ENCODE results near the gene FGGY.
"Not testable (repeated sequence)": the region's sequence is repeated elsewhere in the genome, so short reads cannot be mapped to it uniquely, and the experiment has no call there.

DNA sequence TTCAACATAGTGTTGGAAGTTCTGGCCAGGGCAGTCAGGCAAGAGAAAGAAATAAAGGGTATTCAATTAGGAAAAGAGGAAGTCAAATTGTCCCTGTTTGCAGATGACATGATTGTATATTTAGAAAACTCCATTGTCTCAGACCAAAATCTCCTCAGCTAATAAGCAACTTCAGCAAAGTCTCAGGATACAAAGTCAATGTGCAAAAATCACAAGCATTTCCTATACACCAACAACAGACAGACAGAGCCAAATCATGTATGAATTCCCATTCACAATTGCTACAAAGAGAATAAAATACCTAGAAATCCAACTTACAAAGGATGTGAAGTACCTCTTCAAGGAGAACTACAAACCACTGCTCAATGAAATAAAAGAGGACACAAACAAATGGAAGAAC, 168.6 kb downstream of the FGGY start:
- not testable (repeated sequence) for TF ChIP-seq CTCF (tag by site-specific recombination; IDR thresholded peaks at IDR 0.05); ZNF174 (tag by site-specific recombination; IDR thresholded peaks at IDR 0.05); ZBTB8A (tag by site-specific recombination; IDR thresholded peaks at IDR 0.05); KLF16 (tag by site-specific recombination; IDR thresholded peaks at IDR 0.05); ZNF19 (tag by site-specific recombination; IDR thresholded peaks at IDR 0.05; ENCODE audit: low read depth); TCF7L2 (IDR thresholded peaks at IDR 0.05; ENCODE audit: borderline replicate concordance, low read depth, low read length); ZNF280D (tag by site-specific recombination; IDR thresholded peaks at IDR 0.05)
- TF ChIP-seq, protein P1, sequence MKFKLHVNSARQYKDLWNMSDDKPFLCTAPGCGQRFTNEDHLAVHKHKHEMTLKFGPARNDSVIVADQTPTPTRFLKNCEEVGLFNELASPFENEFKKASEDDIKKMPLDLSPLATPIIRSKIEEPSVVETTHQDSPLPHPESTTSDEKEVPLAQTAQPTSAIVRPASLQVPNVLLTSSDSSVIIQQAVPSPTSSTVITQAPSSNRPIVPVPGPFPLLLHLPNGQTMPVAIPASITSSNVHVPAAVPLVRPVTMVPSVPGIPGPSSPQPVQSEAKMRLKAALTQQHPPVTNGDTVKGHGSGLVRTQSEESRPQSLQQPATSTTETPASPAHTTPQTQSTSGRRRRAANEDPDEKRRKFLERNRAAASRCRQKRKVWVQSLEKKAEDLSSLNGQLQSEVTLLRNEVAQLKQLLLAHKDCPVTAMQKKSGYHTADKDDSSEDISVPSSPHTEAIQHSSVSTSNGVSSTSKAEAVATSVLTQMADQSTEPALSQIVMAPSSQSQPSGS (tag by site-specific recombination; IDR thresholded peaks at IDR 0.05; ENCODE audit: low read depth) = not testable (repeated sequence)

Measured in HEK293 (cell line).